Prostate gland (tissue), 2 donors: Measurements from ENCODE around the gene INPP5D.

Experiments
- POLR2AphosphoS5 ChIP-seq: sonication (generic); formaldehyde crosslinking; IDR thresholded peaks from one replicate; pipeline ENCODE4 v1.6.1; 2017; ENCODE audit warnings: antibody characterized with exemption
- TF ChIP-seq, protein P1 (sequence below), 4 experiments: fragments of 200-600 bp in 2 of 4; fragments of 450-650 bp in 2 of 4; sonication (generic) in 2 of 4; IDR thresholded peaks; 1 replicate in 3 of 4; 2 replicates in 1 of 4; pipeline ENCODE4 v1.5.1; 2016 to 2019; ENCODE audit warnings: antibody characterized with exemption in 4 of 4, mild to moderate bottlenecking in 2 of 4, moderate library complexity in 2 of 4

DNA sequence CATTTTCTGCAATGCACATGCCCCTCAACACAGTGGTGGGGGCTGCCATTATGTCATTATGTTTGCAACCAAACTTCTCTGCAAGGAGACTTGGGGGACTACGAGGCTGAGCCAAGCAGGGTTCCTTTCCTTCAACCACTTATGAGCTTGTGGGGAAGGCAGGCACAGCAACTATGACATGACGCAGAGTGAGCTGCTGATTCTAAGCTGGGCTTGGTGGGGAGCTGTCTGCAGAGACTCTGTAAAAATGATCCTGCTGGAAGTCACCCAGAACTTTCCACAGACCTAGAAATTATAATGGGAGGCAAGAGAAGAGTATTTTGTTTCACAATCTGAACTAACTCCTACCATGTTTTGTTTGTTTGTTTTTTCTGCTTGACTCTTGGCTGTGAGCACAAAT, 55.6 kb downstream of the INPP5D start:
- TF ChIP-seq, protein P1, sequence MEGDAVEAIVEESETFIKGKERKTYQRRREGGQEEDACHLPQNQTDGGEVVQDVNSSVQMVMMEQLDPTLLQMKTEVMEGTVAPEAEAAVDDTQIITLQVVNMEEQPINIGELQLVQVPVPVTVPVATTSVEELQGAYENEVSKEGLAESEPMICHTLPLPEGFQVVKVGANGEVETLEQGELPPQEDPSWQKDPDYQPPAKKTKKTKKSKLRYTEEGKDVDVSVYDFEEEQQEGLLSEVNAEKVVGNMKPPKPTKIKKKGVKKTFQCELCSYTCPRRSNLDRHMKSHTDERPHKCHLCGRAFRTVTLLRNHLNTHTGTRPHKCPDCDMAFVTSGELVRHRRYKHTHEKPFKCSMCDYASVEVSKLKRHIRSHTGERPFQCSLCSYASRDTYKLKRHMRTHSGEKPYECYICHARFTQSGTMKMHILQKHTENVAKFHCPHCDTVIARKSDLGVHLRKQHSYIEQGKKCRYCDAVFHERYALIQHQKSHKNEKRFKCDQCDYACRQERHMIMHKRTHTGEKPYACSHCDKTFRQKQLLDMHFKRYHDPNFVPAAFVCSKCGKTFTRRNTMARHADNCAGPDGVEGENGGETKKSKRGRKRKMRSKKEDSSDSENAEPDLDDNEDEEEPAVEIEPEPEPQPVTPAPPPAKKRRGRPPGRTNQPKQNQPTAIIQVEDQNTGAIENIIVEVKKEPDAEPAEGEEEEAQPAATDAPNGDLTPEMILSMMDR (IDR thresholded peaks at IDR 0.05): no peak
- TF ChIP-seq POLR2AphosphoS5: no peak
